ENCODE data around the gene MFSD1. TPM values are rescaled to one million over a fixed set of nuclear protein-coding genes. Genes with fewer than 3 reads are reported as not detected.

The MFSD1 gene
- polyA plus RNA-seq (2013, experiment 1 of 2): 18.8 TPM
- 17.6 TPM for polyA plus RNA-seq (2013, experiment 2 of 2)

GRCh38 chr3:158801696-158802408 is at the start of gene MFSD1:
Gene MFSD1 (plus strand): TSS chr3:158802054. CDS start chr3:158802153, 99 bp downstream.
- Histone ChIP-seq H3K36me3 (ENCODE audit: control insufficient read depth, insufficient read depth, low read length) (no peaks in the 10 kb centered on the region), H3K9me3 (ENCODE audit: control insufficient read depth, low read length) (no peaks in the 10 kb centered on the region), H3K4me3 (ENCODE audit: extremely low read depth, insufficient read depth, low read length, poor library complexity, severe bottlenecking) (peak within 1 kb of the TSS; percentile 69), H3K27ac (ENCODE audit: low read depth, low read length, severe bottlenecking) (no peak within 1 kb of the TSS), H3K4me1 (ENCODE audit: control insufficient read depth, insufficient read depth, low read length, poor library complexity, severe bottlenecking) (no peaks in the 10 kb centered on the region)
- 0% methylated on average over 41 to 51 of the region's 61 CpGs for WGBS, 2 experiments (ENCODE audit: insufficient coverage in 2 of 2)

DNA sequence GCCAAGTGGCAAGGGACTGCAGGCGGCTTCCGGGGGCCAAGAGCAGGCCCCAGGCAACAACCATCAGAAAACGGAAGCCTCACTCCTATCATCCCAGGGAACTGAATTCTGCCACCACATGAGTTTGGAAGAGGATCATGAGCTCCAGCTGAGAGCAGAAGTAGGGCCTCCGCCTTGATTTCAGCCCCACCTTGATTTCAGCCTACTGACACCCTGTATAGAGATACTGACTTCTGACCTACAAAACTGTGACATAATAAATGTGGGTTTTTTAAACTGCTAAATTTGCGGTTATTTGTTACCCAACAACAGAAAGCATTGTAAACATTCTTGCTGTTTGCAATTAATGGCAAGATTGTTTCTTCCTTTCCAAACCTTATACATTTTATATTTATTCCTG is 48.0 kb upstream of the MFSD1 start:
- WGBS, 2 experiments (ENCODE audit: insufficient coverage in 2 of 2): 81% methylated on average over 3 of the region's 5 CpGs; no CpG with 5 or more reads in 1 of the 2 experiments
- no peaks in the 10 kb centered on the region for H3K9me3 ChIP-seq (ENCODE audit: control insufficient read depth, low read length)
- no peaks in the 10 kb centered on the region for H3K4me1 ChIP-seq (ENCODE audit: control insufficient read depth, insufficient read depth, low read length, poor library complexity, severe bottlenecking)
- no peak overlapping the region for H3K27ac ChIP-seq (ENCODE audit: low read depth, low read length, severe bottlenecking)
- no peak overlapping the region for H3K4me3 ChIP-seq (ENCODE audit: extremely low read depth, insufficient read depth, low read length, poor library complexity, severe bottlenecking)
- H3K36me3 ChIP-seq (ENCODE audit: control insufficient read depth, insufficient read depth, low read length): no peaks in the 10 kb centered on the region

DNA sequence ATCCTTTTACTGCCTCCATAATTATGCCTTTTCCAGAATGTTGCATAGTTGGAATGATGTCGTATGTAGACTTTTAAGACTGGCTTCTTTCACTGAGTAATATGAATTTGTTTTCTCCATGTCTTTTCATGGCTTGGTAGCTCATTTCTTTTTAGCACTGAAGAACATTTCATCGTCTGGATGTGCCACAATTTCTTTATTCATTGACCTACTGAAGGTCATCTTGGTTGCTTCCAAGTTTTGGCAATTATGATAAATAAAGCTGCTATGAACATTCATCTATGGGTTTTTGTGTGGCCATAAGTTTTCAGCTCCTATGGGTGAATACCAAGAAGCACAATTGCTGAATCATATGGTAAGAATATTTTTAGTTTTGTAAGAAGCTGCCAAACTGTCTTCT is 46.4 kb upstream of the MFSD1 start:
- WGBS, 2 experiments (ENCODE audit: insufficient coverage in 2 of 2): 67% methylated on average over 1 of the region's 2 CpGs; no CpG with 5 or more reads in 1 of the 2 experiments
- Histone ChIP-seq H3K9me3 (ENCODE audit: control insufficient read depth, low read length) (no peaks in the 10 kb centered on the region), H3K36me3 (ENCODE audit: control insufficient read depth, insufficient read depth, low read length) (no peaks in the 10 kb centered on the region), H3K27ac (ENCODE audit: low read depth, low read length, severe bottlenecking) (no peak overlapping the region), H3K4me1 (ENCODE audit: control insufficient read depth, insufficient read depth, low read length, poor library complexity, severe bottlenecking) (no peaks in the 10 kb centered on the region), H3K4me3 (ENCODE audit: extremely low read depth, insufficient read depth, low read length, poor library complexity, severe bottlenecking) (no peak overlapping the region)

GRCh38 chr3:158761350-158761749 is 40.5 kb upstream of the MFSD1 start:
- 83 to 87% methylated on average over 1 to 3 of the region's 3 CpGs for WGBS, 2 experiments (ENCODE audit: insufficient coverage in 2 of 2)

GRCh38 chr3:158762701-158763100 is 39.2 kb upstream of the MFSD1 start:
- no peak overlapping the region for H3K4me3 ChIP-seq (ENCODE audit: extremely low read depth, insufficient read depth, low read length, poor library complexity, severe bottlenecking)
- 80% methylated on average over 1 of the region's 4 CpGs; no CpG with 5 or more reads in 1 of the 2 experiments for WGBS, 2 experiments (ENCODE audit: insufficient coverage in 2 of 2)
- H3K4me1 ChIP-seq (ENCODE audit: control insufficient read depth, insufficient read depth, low read length, poor library complexity, severe bottlenecking): no peaks in the 10 kb centered on the region
- no peak overlapping the region for H3K27ac ChIP-seq (ENCODE audit: low read depth, low read length, severe bottlenecking)
- H3K36me3 ChIP-seq (ENCODE audit: control insufficient read depth, insufficient read depth, low read length): no peaks in the 10 kb centered on the region
- no peaks in the 10 kb centered on the region for H3K9me3 ChIP-seq (ENCODE audit: control insufficient read depth, low read length)

More at GRCh38 chr3:158761350-158761749, 40.5 kb upstream of the MFSD1 start:
- H3K4me3 ChIP-seq (ENCODE audit: extremely low read depth, insufficient read depth, low read length, poor library complexity, severe bottlenecking): no peak overlapping the region
- no peaks in the 10 kb centered on the region for H3K9me3 ChIP-seq (ENCODE audit: control insufficient read depth, low read length)
- no peaks in the 10 kb centered on the region for H3K4me1 ChIP-seq (ENCODE audit: control insufficient read depth, insufficient read depth, low read length, poor library complexity, severe bottlenecking)
- H3K36me3 ChIP-seq (ENCODE audit: control insufficient read depth, insufficient read depth, low read length): no peaks in the 10 kb centered on the region
- no peak overlapping the region for H3K27ac ChIP-seq (ENCODE audit: low read depth, low read length, severe bottlenecking)

- 84 to 88% methylated on average over 2 of the region's 2 CpGs for WGBS, 2 experiments (ENCODE audit: insufficient coverage in 2 of 2)
- no peaks in the 10 kb centered on the region for H3K36me3 ChIP-seq (ENCODE audit: control insufficient read depth, insufficient read depth, low read length)
- H3K27ac ChIP-seq (ENCODE audit: low read depth, low read length, severe bottlenecking): no peak overlapping the region
- no peak overlapping the region for H3K4me3 ChIP-seq (ENCODE audit: extremely low read depth, insufficient read depth, low read length, poor library complexity, severe bottlenecking)
- no peaks in the 10 kb centered on the region for H3K9me3 ChIP-seq (ENCODE audit: control insufficient read depth, low read length)
- peaks cover 7% of the 10 kb centered on the region for H3K4me1 ChIP-seq (ENCODE audit: control insufficient read depth, insufficient read depth, low read length, poor library complexity, severe bottlenecking)
These were observed 38.4 kb upstream of the MFSD1 start for GRCh38 chr3:158763421-158763820.

DNA sequence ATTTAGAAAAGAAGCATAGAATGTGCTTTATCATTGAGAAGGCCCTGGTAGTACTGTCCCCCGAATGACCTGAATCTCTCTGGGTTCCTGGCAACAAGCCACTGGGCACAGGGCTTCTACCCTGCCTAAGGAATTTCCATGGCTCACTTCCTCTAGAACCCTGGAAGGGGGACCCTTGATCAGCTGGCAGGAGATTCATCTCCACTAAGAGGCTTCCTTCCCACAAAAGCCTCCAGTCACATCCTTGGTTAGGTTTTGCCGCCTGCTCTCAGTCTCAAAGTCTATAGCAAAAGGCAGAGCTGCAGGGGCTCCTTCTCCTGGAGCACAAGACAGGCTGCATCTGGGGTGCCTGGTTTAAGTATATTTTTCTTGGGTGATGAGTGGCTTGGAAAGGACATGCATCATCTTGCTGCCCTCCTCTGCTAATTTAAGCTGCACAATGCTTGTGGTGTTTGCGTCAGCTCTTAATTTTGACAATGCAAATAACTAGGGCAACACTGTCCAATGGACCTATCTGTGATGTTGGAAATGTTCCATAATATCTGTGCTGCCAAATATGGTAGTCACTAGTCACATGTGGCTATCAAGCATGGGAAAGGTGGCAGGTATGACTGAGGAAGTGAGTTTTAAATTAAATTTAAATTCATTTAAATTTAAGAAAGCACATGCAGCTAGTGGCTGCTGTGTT is 36.2 kb upstream of the MFSD1 start:
- H3K27ac ChIP-seq (ENCODE audit: low read depth, low read length, severe bottlenecking): no peak overlapping the region
- no peak overlapping the region for H3K4me3 ChIP-seq (ENCODE audit: extremely low read depth, insufficient read depth, low read length, poor library complexity, severe bottlenecking)
- H3K9me3 ChIP-seq (ENCODE audit: control insufficient read depth, low read length): no peaks in the 10 kb centered on the region
- H3K4me1 ChIP-seq (ENCODE audit: control insufficient read depth, insufficient read depth, low read length, poor library complexity, severe bottlenecking): peaks cover 28% of the 10 kb centered on the region
- H3K36me3 ChIP-seq (ENCODE audit: control insufficient read depth, insufficient read depth, low read length): no peaks in the 10 kb centered on the region
- 88 to 92% methylated on average over 1 to 2 of the region's 3 CpGs for WGBS, 2 experiments (ENCODE audit: insufficient coverage in 2 of 2)

DNA sequence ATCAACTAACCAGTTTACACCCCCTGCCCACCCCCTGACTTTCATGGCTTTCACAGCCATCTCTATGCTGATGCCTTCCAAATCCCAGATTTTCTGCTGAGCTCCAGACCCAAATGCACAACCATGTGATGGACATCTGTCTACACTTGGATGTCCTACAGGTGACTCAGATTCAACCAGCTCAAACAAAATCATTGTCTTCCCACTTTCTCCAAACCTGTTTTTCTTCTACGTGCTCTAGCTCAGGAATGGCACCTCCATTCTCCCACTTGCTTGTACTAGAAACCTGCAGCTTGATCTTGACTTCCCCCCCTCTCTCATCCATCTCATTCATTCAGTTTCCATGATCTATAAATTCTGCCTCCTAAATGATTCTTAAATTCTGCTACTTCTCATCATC is 35.5 kb upstream of the MFSD1 start:
- 100% methylated on average over 1 of the region's 1 CpG for WGBS, 2 experiments (ENCODE audit: insufficient coverage in 2 of 2)
- no peak overlapping the region for H3K27ac ChIP-seq (ENCODE audit: low read depth, low read length, severe bottlenecking)
- H3K4me1 ChIP-seq (ENCODE audit: control insufficient read depth, insufficient read depth, low read length, poor library complexity, severe bottlenecking): peaks cover 30% of the 10 kb centered on the region
- no peaks in the 10 kb centered on the region for H3K9me3 ChIP-seq (ENCODE audit: control insufficient read depth, low read length)
- no peaks in the 10 kb centered on the region for H3K36me3 ChIP-seq (ENCODE audit: control insufficient read depth, insufficient read depth, low read length)
- H3K4me3 ChIP-seq (ENCODE audit: extremely low read depth, insufficient read depth, low read length, poor library complexity, severe bottlenecking): no peak overlapping the region

DNA sequence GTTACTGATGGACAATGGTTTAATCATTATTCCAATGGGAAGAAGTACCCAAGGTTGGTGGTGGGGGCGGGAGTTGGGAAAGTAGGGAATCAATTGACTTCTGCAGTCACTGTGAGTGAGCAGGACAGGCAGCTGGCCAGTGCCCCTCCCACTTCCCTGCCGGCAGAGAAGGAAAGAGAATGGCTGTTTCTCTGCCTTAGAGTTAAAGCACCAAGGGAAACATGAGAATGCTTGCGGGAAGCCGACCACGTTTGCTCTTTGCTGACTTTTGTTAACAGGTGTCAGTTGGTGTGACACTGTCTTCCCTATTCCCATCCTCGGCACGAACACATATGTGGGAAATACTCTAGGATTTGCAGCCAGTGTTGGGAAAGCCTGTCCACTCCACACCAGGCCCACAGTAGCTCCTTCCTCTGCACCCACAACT is 33.5 kb upstream of the MFSD1 start:
- Histone ChIP-seq H3K27ac (ENCODE audit: low read depth, low read length, severe bottlenecking) (no peak overlapping the region), H3K36me3 (ENCODE audit: control insufficient read depth, insufficient read depth, low read length) (no peaks in the 10 kb centered on the region), H3K4me3 (ENCODE audit: extremely low read depth, insufficient read depth, low read length, poor library complexity, severe bottlenecking) (no peak overlapping the region), H3K9me3 (ENCODE audit: control insufficient read depth, low read length) (no peaks in the 10 kb centered on the region), H3K4me1 (ENCODE audit: control insufficient read depth, insufficient read depth, low read length, poor library complexity, severe bottlenecking) (peaks cover 30% of the 10 kb centered on the region)
- WGBS, 2 experiments (ENCODE audit: insufficient coverage in 2 of 2): 15 to 67% methylated on average over 2 to 6 of the region's 7 CpGs

DNA sequence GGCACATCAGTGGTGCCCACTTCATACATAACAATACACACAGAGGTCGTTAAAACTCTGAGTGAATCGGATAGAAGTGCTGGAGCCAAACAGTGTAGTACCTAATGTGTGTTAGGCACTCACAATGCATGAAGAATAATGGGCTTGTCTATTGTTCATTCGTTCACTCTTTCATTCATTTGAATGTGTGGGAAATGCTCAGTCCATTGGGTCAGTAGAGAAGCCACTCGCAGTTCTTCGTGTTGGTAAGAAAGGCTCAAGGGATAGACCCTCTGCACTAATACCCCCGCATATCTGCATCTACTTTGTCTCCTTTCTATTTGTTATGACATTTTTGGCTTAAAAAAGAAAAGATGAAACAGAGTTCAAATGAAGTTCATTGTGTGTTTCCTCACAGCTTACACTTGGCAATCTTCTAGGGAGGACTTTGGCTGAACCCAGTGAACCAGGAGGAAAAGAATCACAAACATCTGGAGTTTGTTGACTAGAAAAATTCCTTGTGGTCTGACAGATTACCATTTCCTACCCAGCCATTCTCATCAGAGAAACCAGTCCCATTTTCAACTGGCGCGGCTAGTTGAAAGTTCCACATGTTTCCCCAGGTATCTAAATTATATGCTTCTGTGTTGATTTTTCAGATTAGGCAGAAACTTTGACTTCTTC is 32.8 kb upstream of the MFSD1 start:
- no peaks in the 10 kb centered on the region for H3K9me3 ChIP-seq (ENCODE audit: control insufficient read depth, low read length)
- no peak overlapping the region for H3K27ac ChIP-seq (ENCODE audit: low read depth, low read length, severe bottlenecking)
- no peak overlapping the region for H3K4me3 ChIP-seq (ENCODE audit: extremely low read depth, insufficient read depth, low read length, poor library complexity, severe bottlenecking)
- WGBS, 2 experiments (ENCODE audit: insufficient coverage in 2 of 2): 91 to 100% methylated on average over 1 to 2 of the region's 8 CpGs
- peaks cover 30% of the 10 kb centered on the region for H3K4me1 ChIP-seq (ENCODE audit: control insufficient read depth, insufficient read depth, low read length, poor library complexity, severe bottlenecking)
- H3K36me3 ChIP-seq (ENCODE audit: control insufficient read depth, insufficient read depth, low read length): no peaks in the 10 kb centered on the region

Data from mesodermal cell (in vitro differentiated cells).